ENCODE data around the gene CFAP221.

DNA sequence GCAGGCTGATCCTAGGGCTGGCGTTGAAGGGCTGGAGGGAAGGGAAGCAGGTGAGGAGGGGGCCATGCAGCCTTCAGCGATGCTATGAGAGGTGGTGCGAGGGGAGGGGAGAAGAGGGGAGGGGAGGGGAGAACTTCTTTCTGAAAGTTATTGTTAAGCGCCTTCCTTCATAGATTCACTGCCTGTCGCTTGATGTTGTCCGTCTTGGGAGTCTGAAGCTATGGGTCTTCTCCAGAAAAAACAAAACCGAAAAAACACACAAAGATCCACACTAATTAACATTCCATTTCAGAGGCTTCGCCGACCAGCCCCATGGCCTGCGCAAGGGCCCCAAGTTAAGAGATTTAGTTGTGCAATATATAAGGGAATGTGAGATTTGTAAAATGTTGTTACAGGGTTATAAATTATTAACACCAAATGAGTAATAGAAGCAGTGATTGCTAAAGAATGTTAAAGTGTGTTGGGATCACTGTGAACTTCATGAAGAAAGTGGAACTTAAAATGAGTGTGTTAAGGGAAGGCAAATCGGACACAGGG, 758 bp downstream of the CFAP221 start:
- TF ChIP-seq, protein P1, sequence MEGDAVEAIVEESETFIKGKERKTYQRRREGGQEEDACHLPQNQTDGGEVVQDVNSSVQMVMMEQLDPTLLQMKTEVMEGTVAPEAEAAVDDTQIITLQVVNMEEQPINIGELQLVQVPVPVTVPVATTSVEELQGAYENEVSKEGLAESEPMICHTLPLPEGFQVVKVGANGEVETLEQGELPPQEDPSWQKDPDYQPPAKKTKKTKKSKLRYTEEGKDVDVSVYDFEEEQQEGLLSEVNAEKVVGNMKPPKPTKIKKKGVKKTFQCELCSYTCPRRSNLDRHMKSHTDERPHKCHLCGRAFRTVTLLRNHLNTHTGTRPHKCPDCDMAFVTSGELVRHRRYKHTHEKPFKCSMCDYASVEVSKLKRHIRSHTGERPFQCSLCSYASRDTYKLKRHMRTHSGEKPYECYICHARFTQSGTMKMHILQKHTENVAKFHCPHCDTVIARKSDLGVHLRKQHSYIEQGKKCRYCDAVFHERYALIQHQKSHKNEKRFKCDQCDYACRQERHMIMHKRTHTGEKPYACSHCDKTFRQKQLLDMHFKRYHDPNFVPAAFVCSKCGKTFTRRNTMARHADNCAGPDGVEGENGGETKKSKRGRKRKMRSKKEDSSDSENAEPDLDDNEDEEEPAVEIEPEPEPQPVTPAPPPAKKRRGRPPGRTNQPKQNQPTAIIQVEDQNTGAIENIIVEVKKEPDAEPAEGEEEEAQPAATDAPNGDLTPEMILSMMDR (IDR thresholded peaks at IDR 0.05) = no peak
- TF ChIP-seq POLR2AphosphoS5 (IDR thresholded peaks at IDR 0.05) = no peak
